ENCODE measurements around the gene RNF151. TPM values are rescaled to one million over a fixed set of nuclear protein-coding genes. Genes with fewer than 3 reads are reported as not detected.

RNF151 gene
- total and polyA plus RNA-seq, 2 donors from 2014 or later = not detected

- no peak for TF ChIP-seq CTCF (IDR thresholded peaks at IDR 0.05; ENCODE audit: borderline replicate concordance, extremely low read depth, insufficient read depth)
- Histone ChIP-seq H3K9me3 (ENCODE audit: control insufficient read depth in 2 of 3, insufficient read depth in 1 of 3, low read length in 3 of 3) (no peaks in the 10 kb centered on the region), H3K27me3 (ENCODE audit: control insufficient read depth, insufficient read depth, low read length) (peaks cover 34% of the 10 kb centered on the region), H3K36me3 (ENCODE audit: control insufficient read depth in 2 of 3, insufficient read depth in 3 of 3, low read length in 3 of 3) (peaks cover 0 to 20% (median 13%) of the 10 kb centered on the region in 3 donors), H3K4me3 (ENCODE audit: low read length in 3 of 3) (no peak overlapping the region), H3K27ac (ENCODE audit: low read depth in 2 of 2, low read length in 2 of 2) (no peak overlapping the region), H3K4me1 (ENCODE audit: control insufficient read depth in 2 of 3, insufficient read depth in 2 of 3, low read depth in 1 of 3, low read length in 3 of 3) (peaks cover 0 to 10% (median 0%) of the 10 kb centered on the region in 3 donors), H3K9ac (ENCODE audit: low read length in 3 of 3) (no peak overlapping the region)
- DNase-seq (peak in 3 of 5 donors; percentile 25 to 86 (median 26)), FAIRE-seq (no peak)
- intact Hi-C loops (cut with DNase I) = no loop called here
These were observed 12.8 kb downstream of the RNF151 start for GRCh38 chr16:1979271-1980029.

- DNase-seq = peak in 1 of 5 donors; percentile 18
- peaks cover 0 to 14% (median 10%) of the 10 kb centered on the region in 3 donors for H3K36me3 ChIP-seq (ENCODE audit: control insufficient read depth in 2 of 3, insufficient read depth in 3 of 3, low read length in 3 of 3)
- H3K4me3 ChIP-seq (ENCODE audit: low read length in 3 of 3) = no peak overlapping the region
- H3K4me1 ChIP-seq (ENCODE audit: control insufficient read depth in 2 of 3, insufficient read depth in 2 of 3, low read depth in 1 of 3, low read length in 3 of 3) = peaks cover 0 to 15% (median 5%) of the 10 kb centered on the region in 3 donors
- no peaks in the 10 kb centered on the region for H3K9me3 ChIP-seq (ENCODE audit: control insufficient read depth in 2 of 3, insufficient read depth in 1 of 3, low read length in 3 of 3)
- H3K27me3 ChIP-seq (ENCODE audit: control insufficient read depth, insufficient read depth, low read length) = peaks cover 34% of the 10 kb centered on the region
- H3K27ac ChIP-seq (ENCODE audit: low read depth in 2 of 2, low read length in 2 of 2) = no peak overlapping the region
- FAIRE-seq = no peak
- no peak overlapping the region for H3K9ac ChIP-seq (ENCODE audit: low read length in 3 of 3)
- intact Hi-C loops (cut with DNase I) = no loop called here
- TF ChIP-seq CTCF (IDR thresholded peaks at IDR 0.05; ENCODE audit: borderline replicate concordance, extremely low read depth, insufficient read depth) = no peak
These were observed 13.5 kb downstream of the RNF151 start for GRCh38 chr16:1980030-1980769.

GRCh38 chr16:1980770-1981087 is 14.1 kb downstream of the RNF151 start:
- Histone ChIP-seq H3K9me3 (ENCODE audit: control insufficient read depth in 2 of 3, insufficient read depth in 1 of 3, low read length in 3 of 3) (no peaks in the 10 kb centered on the region), H3K27ac (ENCODE audit: low read depth in 2 of 2, low read length in 2 of 2) (no peak overlapping the region), H3K4me3 (ENCODE audit: low read length in 3 of 3) (no peak overlapping the region), H3K36me3 (ENCODE audit: control insufficient read depth in 2 of 3, insufficient read depth in 3 of 3, low read length in 3 of 3) (peaks cover 0 to 13% (median 11%) of the 10 kb centered on the region in 3 donors), H3K4me1 (ENCODE audit: control insufficient read depth in 2 of 3, insufficient read depth in 2 of 3, low read depth in 1 of 3, low read length in 3 of 3) (peaks cover 0 to 18% (median 8%) of the 10 kb centered on the region in 3 donors), H3K27me3 (ENCODE audit: control insufficient read depth, insufficient read depth, low read length) (peaks cover 34% of the 10 kb centered on the region), H3K9ac (ENCODE audit: low read length in 3 of 3) (no peak overlapping the region)
- DNase-seq = no peak
- intact Hi-C loops (cut with DNase I) = no loop called here
- no peak for FAIRE-seq
- no peak for TF ChIP-seq CTCF (IDR thresholded peaks at IDR 0.05; ENCODE audit: borderline replicate concordance, extremely low read depth, insufficient read depth)
